ENCODE data around the gene SCAF11. TPM values are rescaled to one million over a fixed set of nuclear protein-coding genes. Genes with fewer than 3 reads are reported as not detected.

The SCAF11 gene
- total and polyA plus RNA-seq, 2 donors from 2014 or later: 21.0 to 129 TPM

GRCh38 chr12:45878630-45879255, 111.6 kb downstream of the SCAF11 start:
- TF ChIP-seq CTCF (IDR thresholded peaks at IDR 0.05; ENCODE audit: borderline replicate concordance, extremely low read depth, insufficient read depth): no peak
- no peak overlapping the region for H3K4me3 ChIP-seq (ENCODE audit: low read length in 3 of 3)
- no peak overlapping the region for H3K9ac ChIP-seq (ENCODE audit: low read length in 3 of 3)
- FAIRE-seq (no peak), DNase-seq (peak in 1 of 5 donors; percentile 5)
- no peaks in the 10 kb centered on the region for H3K27me3 ChIP-seq (ENCODE audit: control insufficient read depth, insufficient read depth, low read length)
- peaks cover 0 to 10% (median 5%) of the 10 kb centered on the region in 3 donors for H3K36me3 ChIP-seq (ENCODE audit: control insufficient read depth in 2 of 3, insufficient read depth in 3 of 3, low read length in 3 of 3)
- no peaks in the 10 kb centered on the region for H3K4me1 ChIP-seq (ENCODE audit: control insufficient read depth in 2 of 3, insufficient read depth in 2 of 3, low read depth in 1 of 3, low read length in 3 of 3)
- H3K9me3 ChIP-seq (ENCODE audit: control insufficient read depth in 2 of 3, insufficient read depth in 1 of 3, low read length in 3 of 3): no peaks in the 10 kb centered on the region
- intact Hi-C loops (cut with DNase I): no loop called here
- H3K27ac ChIP-seq (ENCODE audit: low read depth in 2 of 2, low read length in 2 of 2): peak overlapping the region in 1 of 2 donors; percentile 9

- Histone ChIP-seq H3K27ac (ENCODE audit: low read depth in 2 of 2, low read length in 2 of 2) (no peak overlapping the region), H3K27me3 (ENCODE audit: control insufficient read depth, insufficient read depth, low read length) (no peaks in the 10 kb centered on the region), H3K4me1 (ENCODE audit: control insufficient read depth in 2 of 3, insufficient read depth in 2 of 3, low read depth in 1 of 3, low read length in 3 of 3) (no peaks in the 10 kb centered on the region), H3K36me3 (ENCODE audit: control insufficient read depth in 2 of 3, insufficient read depth in 3 of 3, low read length in 3 of 3) (peaks cover 3 to 10% (median 5%) of the 10 kb centered on the region in 3 donors), H3K9me3 (ENCODE audit: control insufficient read depth in 2 of 3, insufficient read depth in 1 of 3, low read length in 3 of 3) (no peaks in the 10 kb centered on the region), H3K9ac (ENCODE audit: low read length in 3 of 3) (no peak overlapping the region), H3K4me3 (ENCODE audit: low read length in 3 of 3) (no peak overlapping the region)
- no peak for TF ChIP-seq CTCF (IDR thresholded peaks at IDR 0.05; ENCODE audit: borderline replicate concordance, extremely low read depth, insufficient read depth)
- intact Hi-C loops (cut with DNase I): no loop called here
- no peak for DNase-seq
- no peak for FAIRE-seq
Measured at GRCh38 chr12:45877069-45877468, 113.3 kb downstream of the SCAF11 start.

- no peak overlapping the region for H3K9ac ChIP-seq (ENCODE audit: low read length in 3 of 3)
- intact Hi-C loops (cut with DNase I): no loop called here
- no peak for FAIRE-seq
- H3K4me3 ChIP-seq (ENCODE audit: low read length in 3 of 3): no peak overlapping the region
- H3K4me1 ChIP-seq (ENCODE audit: control insufficient read depth in 2 of 3, insufficient read depth in 2 of 3, low read depth in 1 of 3, low read length in 3 of 3): no peaks in the 10 kb centered on the region
- no peaks in the 10 kb centered on the region for H3K27me3 ChIP-seq (ENCODE audit: control insufficient read depth, insufficient read depth, low read length)
- no peak overlapping the region for H3K27ac ChIP-seq (ENCODE audit: low read depth in 2 of 2, low read length in 2 of 2)
- DNase-seq: no peak
- H3K9me3 ChIP-seq (ENCODE audit: control insufficient read depth in 2 of 3, insufficient read depth in 1 of 3, low read length in 3 of 3): no peaks in the 10 kb centered on the region
- TF ChIP-seq CTCF (IDR thresholded peaks at IDR 0.05; ENCODE audit: borderline replicate concordance, extremely low read depth, insufficient read depth): no peak
- H3K36me3 ChIP-seq (ENCODE audit: control insufficient read depth in 2 of 3, insufficient read depth in 3 of 3, low read length in 3 of 3): peaks cover 3 to 10% (median 5%) of the 10 kb centered on the region in 3 donors
Measured at GRCh38 chr12:45872446-45872845, 117.9 kb downstream of the SCAF11 start.
